ENCODE measurements around the gene EXOSC10. TPM values are rescaled to one million over a fixed set of nuclear protein-coding genes. Genes with fewer than 3 reads are reported as not detected.

The EXOSC10 gene
- total and polyA plus RNA-seq, 9 of the 15 experiments (the other 6 are each of a cell fraction or from before 2014, with no cell fraction given) = 23.4 to 150 (median 105) TPM

DNA sequence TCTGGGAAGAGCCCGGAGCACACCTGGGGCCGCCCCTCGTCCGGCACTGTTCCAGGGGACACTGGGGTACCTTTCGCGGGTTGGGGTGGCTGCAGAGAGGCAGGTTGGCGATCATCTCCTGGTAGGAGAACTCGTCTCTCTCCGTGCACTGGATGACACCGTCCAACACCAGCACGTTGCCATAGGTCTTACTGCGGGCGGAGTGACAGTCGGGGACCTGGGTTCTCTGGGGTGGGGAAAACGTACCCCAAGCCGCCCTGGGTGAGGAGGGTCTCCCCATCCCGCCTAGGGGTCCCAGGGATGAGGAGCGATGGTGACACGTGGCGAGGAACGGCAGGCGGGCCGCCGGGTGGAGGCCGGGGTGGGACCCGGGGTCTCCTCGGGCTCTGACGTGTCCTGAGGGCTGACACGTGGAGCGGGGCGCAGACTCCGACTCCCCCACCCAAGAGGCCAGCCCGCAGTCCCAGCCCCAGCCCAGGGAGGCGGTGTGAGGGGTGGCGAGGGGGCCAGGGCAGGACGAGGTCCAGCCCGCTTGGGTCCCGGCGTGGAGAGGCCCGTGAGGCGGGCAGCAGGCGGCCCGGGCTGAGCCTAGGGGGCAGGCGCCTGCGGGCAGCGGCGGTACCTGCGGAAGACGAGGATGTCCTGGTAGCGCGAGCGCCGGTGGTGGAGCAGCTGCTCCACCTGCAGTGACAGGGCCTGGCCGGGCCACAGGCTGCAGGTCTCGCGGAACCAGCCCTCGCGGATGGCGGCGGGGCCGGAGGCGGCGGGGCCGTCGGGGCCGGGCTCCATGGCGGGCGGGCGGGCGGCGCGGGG is 40.3 kb downstream of the EXOSC10 start (continued):
- TF ChIP-seq, protein P1, sequence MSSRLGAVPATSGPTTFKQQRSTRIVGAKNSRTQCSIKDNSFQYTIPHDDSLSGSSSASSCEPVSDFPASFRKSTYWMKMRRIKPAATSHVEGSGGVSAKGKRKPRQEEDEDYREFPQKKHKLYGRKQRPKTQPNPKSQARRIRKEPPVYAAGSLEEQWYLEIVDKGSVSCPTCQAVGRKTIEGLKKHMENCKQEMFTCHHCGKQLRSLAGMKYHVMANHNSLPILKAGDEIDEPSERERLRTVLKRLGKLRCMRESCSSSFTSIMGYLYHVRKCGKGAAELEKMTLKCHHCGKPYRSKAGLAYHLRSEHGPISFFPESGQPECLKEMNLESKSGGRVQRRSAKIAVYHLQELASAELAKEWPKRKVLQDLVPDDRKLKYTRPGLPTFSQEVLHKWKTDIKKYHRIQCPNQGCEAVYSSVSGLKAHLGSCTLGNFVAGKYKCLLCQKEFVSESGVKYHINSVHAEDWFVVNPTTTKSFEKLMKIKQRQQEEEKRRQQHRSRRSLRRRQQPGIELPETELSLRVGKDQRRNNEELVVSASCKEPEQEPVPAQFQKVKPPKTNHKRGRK (tag; IDR thresholded peaks at IDR 0.05) = no peak
- TF ChIP-seq ERF (CRISPR knock-in tag; IDR thresholded peaks at IDR 0.05) (no peak), EP400 (IDR thresholded peaks at IDR 0.05) (peak; percentile 73), PRPF4 (IDR thresholded peaks at IDR 0.05; ENCODE audit: insufficient read depth, low read depth, low read length, poor library complexity, severe bottlenecking) (no peak), TAF7 (tag; IDR thresholded peaks at IDR 0.05) (no peak), ZNF584 (CRISPR knock-in tag; IDR thresholded peaks at IDR 0.05; ENCODE audit: low read depth) (no peak), ZNF408 (CRISPR knock-in tag; IDR thresholded peaks at IDR 0.05; ENCODE audit: low read depth) (no peak), ZNF551 (CRISPR knock-in tag; IDR thresholded peaks at IDR 0.05) (no peak)
- TF ChIP-seq, protein P2, sequence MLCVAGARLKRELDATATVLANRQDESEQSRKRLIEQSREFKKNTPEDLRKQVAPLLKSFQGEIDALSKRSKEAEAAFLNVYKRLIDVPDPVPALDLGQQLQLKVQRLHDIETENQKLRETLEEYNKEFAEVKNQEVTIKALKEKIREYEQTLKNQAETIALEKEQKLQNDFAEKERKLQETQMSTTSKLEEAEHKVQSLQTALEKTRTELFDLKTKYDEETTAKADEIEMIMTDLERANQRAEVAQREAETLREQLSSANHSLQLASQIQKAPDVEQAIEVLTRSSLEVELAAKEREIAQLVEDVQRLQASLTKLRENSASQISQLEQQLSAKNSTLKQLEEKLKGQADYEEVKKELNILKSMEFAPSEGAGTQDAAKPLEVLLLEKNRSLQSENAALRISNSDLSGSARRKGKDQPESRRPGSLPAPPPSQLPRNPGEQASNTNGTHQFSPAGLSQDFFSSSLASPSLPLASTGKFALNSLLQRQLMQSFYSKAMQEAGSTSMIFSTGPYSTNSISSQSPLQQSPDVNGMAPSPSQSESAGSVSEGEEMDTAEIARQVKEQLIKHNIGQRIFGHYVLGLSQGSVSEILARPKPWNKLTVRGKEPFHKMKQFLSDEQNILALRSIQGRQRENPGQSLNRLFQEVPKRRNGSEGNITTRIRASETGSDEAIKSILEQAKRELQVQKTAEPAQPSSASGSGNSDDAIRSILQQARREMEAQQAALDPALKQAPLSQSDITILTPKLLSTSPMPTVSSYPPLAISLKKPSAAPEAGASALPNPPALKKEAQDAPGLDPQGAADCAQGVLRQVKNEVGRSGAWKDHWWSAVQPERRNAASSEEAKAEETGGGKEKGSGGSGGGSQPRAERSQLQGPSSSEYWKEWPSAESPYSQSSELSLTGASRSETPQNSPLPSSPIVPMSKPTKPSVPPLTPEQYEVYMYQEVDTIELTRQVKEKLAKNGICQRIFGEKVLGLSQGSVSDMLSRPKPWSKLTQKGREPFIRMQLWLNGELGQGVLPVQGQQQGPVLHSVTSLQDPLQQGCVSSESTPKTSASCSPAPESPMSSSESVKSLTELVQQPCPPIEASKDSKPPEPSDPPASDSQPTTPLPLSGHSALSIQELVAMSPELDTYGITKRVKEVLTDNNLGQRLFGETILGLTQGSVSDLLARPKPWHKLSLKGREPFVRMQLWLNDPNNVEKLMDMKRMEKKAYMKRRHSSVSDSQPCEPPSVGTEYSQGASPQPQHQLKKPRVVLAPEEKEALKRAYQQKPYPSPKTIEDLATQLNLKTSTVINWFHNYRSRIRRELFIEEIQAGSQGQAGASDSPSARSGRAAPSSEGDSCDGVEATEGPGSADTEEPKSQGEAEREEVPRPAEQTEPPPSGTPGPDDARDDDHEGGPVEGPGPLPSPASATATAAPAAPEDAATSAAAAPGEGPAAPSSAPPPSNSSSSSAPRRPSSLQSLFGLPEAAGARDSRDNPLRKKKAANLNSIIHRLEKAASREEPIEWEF (CRISPR knock-in tag; IDR thresholded peaks at IDR 0.05) = no peak
- TF ChIP-seq, protein P3, sequence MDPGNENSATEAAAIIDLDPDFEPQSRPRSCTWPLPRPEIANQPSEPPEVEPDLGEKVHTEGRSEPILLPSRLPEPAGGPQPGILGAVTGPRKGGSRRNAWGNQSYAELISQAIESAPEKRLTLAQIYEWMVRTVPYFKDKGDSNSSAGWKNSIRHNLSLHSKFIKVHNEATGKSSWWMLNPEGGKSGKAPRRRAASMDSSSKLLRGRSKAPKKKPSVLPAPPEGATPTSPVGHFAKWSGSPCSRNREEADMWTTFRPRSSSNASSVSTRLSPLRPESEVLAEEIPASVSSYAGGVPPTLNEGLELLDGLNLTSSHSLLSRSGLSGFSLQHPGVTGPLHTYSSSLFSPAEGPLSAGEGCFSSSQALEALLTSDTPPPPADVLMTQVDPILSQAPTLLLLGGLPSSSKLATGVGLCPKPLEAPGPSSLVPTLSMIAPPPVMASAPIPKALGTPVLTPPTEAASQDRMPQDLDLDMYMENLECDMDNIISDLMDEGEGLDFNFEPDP (CRISPR knock-in tag; IDR thresholded peaks at IDR 0.05) = no peak

Data from K562 (cell line).